Measurements from ENCODE around the gene HDAC11.

DNA sequence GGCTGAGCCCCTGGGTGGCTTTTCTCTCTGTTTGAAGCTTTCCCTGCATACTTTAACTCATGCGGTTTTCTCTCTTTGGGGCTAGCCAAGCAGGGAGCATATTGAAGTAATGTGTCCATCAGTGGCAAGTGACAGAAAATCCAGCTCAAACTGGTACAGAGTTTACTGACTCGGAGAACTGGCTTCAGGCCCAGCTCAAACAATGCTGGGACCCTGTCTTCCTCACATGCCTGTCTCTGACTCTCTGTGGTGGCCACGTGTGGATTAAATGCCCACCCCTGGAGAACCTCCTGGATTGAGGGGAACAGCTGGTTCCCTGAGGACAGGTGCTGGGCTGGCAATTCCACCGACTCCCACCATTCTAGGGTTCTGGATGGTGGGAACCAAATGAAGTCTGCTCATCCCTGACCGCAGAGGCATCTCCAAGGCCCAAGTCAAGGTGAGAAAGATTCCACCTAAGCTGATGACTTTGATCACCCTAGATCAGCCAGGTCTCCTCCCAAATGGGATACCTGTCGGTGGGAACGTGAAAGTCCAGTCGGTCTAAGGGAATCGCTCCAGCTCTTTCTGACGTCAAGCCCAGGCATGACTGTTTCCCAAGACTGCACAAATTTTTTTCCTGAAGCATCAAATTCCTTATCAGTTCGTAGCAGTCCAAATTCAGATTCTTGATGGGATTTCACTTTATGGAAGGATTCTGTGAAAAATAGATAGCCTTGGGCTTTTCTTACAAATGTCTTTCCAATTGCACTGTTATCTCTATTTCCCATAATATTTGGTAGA is 16.3 kb upstream of the HDAC11 start:
- TF ChIP-seq, protein P1, sequence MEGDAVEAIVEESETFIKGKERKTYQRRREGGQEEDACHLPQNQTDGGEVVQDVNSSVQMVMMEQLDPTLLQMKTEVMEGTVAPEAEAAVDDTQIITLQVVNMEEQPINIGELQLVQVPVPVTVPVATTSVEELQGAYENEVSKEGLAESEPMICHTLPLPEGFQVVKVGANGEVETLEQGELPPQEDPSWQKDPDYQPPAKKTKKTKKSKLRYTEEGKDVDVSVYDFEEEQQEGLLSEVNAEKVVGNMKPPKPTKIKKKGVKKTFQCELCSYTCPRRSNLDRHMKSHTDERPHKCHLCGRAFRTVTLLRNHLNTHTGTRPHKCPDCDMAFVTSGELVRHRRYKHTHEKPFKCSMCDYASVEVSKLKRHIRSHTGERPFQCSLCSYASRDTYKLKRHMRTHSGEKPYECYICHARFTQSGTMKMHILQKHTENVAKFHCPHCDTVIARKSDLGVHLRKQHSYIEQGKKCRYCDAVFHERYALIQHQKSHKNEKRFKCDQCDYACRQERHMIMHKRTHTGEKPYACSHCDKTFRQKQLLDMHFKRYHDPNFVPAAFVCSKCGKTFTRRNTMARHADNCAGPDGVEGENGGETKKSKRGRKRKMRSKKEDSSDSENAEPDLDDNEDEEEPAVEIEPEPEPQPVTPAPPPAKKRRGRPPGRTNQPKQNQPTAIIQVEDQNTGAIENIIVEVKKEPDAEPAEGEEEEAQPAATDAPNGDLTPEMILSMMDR (IDR thresholded peaks at IDR 0.05), result no peak
- no peak for TF ChIP-seq POLR2A (IDR thresholded peaks at IDR 0.05)
